Measurements from ENCODE around the gene LGI4.

DNA sequence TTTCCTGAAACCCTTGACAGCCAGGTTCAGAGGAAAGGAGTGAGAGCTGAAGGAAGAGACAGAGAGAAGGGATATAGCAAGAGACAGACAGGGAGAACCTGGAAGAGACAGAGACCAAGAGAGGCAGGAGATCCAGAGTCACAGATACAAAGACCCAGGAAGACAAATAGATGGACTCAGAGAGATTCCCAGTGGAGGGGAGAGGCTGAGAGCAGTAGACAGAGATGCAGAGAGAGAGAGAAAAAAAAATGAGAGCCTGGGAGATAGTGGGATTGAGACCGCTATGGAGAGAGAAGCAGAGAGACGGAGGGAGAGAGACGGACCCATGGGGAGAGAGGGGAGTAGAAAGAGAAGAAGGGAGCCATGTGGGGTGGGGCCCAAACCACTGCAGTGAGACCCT, 9.0 kb upstream of the LGI4 start:
- TF ChIP-seq, protein P1, sequence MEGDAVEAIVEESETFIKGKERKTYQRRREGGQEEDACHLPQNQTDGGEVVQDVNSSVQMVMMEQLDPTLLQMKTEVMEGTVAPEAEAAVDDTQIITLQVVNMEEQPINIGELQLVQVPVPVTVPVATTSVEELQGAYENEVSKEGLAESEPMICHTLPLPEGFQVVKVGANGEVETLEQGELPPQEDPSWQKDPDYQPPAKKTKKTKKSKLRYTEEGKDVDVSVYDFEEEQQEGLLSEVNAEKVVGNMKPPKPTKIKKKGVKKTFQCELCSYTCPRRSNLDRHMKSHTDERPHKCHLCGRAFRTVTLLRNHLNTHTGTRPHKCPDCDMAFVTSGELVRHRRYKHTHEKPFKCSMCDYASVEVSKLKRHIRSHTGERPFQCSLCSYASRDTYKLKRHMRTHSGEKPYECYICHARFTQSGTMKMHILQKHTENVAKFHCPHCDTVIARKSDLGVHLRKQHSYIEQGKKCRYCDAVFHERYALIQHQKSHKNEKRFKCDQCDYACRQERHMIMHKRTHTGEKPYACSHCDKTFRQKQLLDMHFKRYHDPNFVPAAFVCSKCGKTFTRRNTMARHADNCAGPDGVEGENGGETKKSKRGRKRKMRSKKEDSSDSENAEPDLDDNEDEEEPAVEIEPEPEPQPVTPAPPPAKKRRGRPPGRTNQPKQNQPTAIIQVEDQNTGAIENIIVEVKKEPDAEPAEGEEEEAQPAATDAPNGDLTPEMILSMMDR (IDR thresholded peaks at IDR 0.05; ENCODE audit: low read depth, low read length, poor library complexity, severe bottlenecking) = no peak
- TF ChIP-seq EZH2phosphoT487 (IDR thresholded peaks at IDR 0.05; ENCODE audit: borderline replicate concordance, low read length) = no peak

Measured in DOHH2 (cell line).